GM12878 (cell line): ENCODE results near the gene ARL14EP. TPM values are rescaled to one million over a fixed set of nuclear protein-coding genes. Genes with fewer than 3 reads are reported as not detected.

ENCODE experiments used
- BCL11A ChIP-seq: IDR thresholded peaks from 2 replicates; pipeline ENCODE4 v1.6.1; 2011; ENCODE audit warnings: low read depth, low read length
- BRCA1 ChIP-seq: IDR thresholded peaks from 2 replicates; pipeline ENCODE4 v1.6.1; 2011; ENCODE audit warnings: low read depth, low read length, improper control_type of control experiment
- CBFB ChIP-seq: IDR thresholded peaks from 2 replicates; pipeline ENCODE4 v1.6.1; 2016; ENCODE audit warnings: antibody characterized with exemption, low read depth
- CBX5 ChIP-seq: sonication (generic); IDR thresholded peaks from 2 replicates; pipeline ENCODE4 v1.6.1; 2016; ENCODE audit warnings: low read depth, moderate library complexity, mild to moderate bottlenecking, inconsistent platforms
- CHD2 ChIP-seq: IDR thresholded peaks from 2 replicates; pipeline ENCODE4 v1.6.1; 2011; ENCODE audit warnings: low read depth, low read length, improper control_type of control experiment, borderline replicate concordance
- CREB1 ChIP-seq: IDR thresholded peaks from 2 replicates; pipeline ENCODE4 v1.6.1; 2012; ENCODE audit warnings: low read depth, mild to moderate bottlenecking, inconsistent platforms
- CTCF ChIP-seq, 3 experiments: IDR thresholded peaks in 2 of 3; conservative IDR thresholded peaks in 1 of 3; 2 replicates each; pipeline ENCODE4 v1.5.1; 2011; ENCODE audit warnings: low read depth in 3 of 3, low read length in 3 of 3, mild to moderate bottlenecking in 3 of 3, control low read depth in 2 of 3, moderate library complexity in 2 of 3, inconsistent platforms in 1 of 3, mixed read lengths in 1 of 3; ENCODE audit not compliant: control insufficient read depth in 2 of 3, insufficient read depth in 1 of 3; ENCODE audit errors: extremely low read depth in 1 of 3
- DPF2 ChIP-seq: fragments of 450-650 bp; IDR thresholded peaks from 2 replicates; pipeline ENCODE4 v1.6.1; 2017; ENCODE audit warnings: mild to moderate bottlenecking
- EZH2 ChIP-seq: IDR thresholded peaks from 2 replicates; pipeline ENCODE4 v1.6.1; 2012; ENCODE audit warnings: low read depth, mild to moderate bottlenecking, control low read depth, inconsistent platforms, low read length, borderline replicate concordance; ENCODE audit not compliant: control insufficient read depth
- FOXK2 ChIP-seq: fragments of 450-650 bp; IDR thresholded peaks from 2 replicates; pipeline ENCODE4 v1.6.1; 2017; ENCODE audit warnings: mild to moderate bottlenecking, moderate library complexity
- HDAC6 ChIP-seq: fragments of 200-600 bp; sonication (generic); IDR thresholded peaks from one replicate; pipeline ENCODE4 v1.8.0; 2017; ENCODE audit warnings: antibody characterized with exemption; ENCODE audit not compliant: unreplicated experiment
- MEF2A ChIP-seq: IDR thresholded peaks from 2 replicates; pipeline ENCODE4 v1.6.1; 2011; ENCODE audit warnings: low read depth, mild to moderate bottlenecking, low read length, moderate library complexity; ENCODE audit not compliant: insufficient read depth
- NFXL1 ChIP-seq: fragments of 450-650 bp; IDR thresholded peaks from 2 replicates; pipeline ENCODE4 v1.6.1; 2017; ENCODE audit warnings: antibody characterized with exemption, mild to moderate bottlenecking, borderline replicate concordance
- NRF1 ChIP-seq: conservative IDR thresholded peaks from 2 replicates; pipeline ENCODE4 v1.6.1; 2011; ENCODE audit warnings: mild to moderate bottlenecking, low read depth, low read length, improper control_type of control experiment
- PML ChIP-seq: IDR thresholded peaks from 2 replicates; pipeline ENCODE4 v1.6.1; 2012; ENCODE audit warnings: low read length, inconsistent platforms
- POLR2AphosphoS5 ChIP-seq: IDR thresholded peaks from 2 replicates; pipeline ENCODE4 v1.6.1; 2011; ENCODE audit warnings: mild to moderate bottlenecking, low read length, inconsistent platforms
- RAD21 ChIP-seq: IDR thresholded peaks from 2 replicates; pipeline ENCODE4 v1.6.1; 2011; ENCODE audit warnings: mild to moderate bottlenecking, low read depth, low read length, moderate library complexity; ENCODE audit not compliant: insufficient read depth
- RELA ChIP-seq: fragments of 450-650 bp; IDR thresholded peaks from 2 replicates; pipeline ENCODE4 v1.8.0; 2014; ENCODE audit warnings: borderline replicate concordance; ENCODE audit not compliant: partially characterized antibody
- ZBTB4 ChIP-seq: fragments of 450-650 bp; formaldehyde crosslinking; IDR thresholded peaks from 2 replicates; pipeline ENCODE4 v1.4.0; 2022; ENCODE audit warnings: mild to moderate bottlenecking, moderate library complexity
- ZNF622 ChIP-seq: fragments of 450-650 bp; IDR thresholded peaks from 2 replicates; pipeline ENCODE4 v1.6.1; 2017; ENCODE audit warnings: mild to moderate bottlenecking, inconsistent platforms
- polyA plus RNA-seq, 11 experiments: library from polyadenylated mRNA; depleted of rRNA in 4 of 11; unstranded in 6 of 11; stranded (reverse) in 5 of 11; fragments of >200 nt; fragmentation: Nextera tagmentation in 4 of 11; fragmentation: Illumina TruSeq in 1 of 11; extraction: Ambion mirVana in 4 of 11; extraction: Trizol in 1 of 11; gene quantifications; 1 replicate in 1 of 11; 2 replicates in 10 of 11; pipeline versions ENCODE4 v1.2.1 to v1.2.3, GENCODE V29; 2011 to 2016; ENCODE audit warnings: inconsistent platforms in 2 of 11, missing spikeins in 2 of 11, low read depth in 1 of 11
- total RNA-seq, 4 experiments: library from RNA; depleted of rRNA in 3 of 4; stranded (reverse); fragments of >200 nt in 3 of 4; fragmentation: Illumina TruSeq in 1 of 4; extraction: Trizol in 1 of 4; gene quantifications; 2 replicates each; pipeline versions ENCODE4 v1.2.1 to v1.2.3, GENCODE V29; 2013 to 2021
- TF ChIP-seq, protein P1 (sequence below): fragments of 450-650 bp; IDR thresholded peaks from 2 replicates; pipeline ENCODE4 v1.6.1; 2017; ENCODE audit warnings: mild to moderate bottlenecking, moderate library complexity
- TF ChIP-seq, protein P2 (sequence below): IDR thresholded peaks from 2 replicates; pipeline ENCODE4 v1.6.1; 2011; ENCODE audit warnings: borderline replicate concordance, low read depth, mild to moderate bottlenecking, moderate library complexity, mixed read lengths, low read length; ENCODE audit not compliant: insufficient read depth; ENCODE audit errors: extremely low read length

Gene ARL14EP
- total and polyA plus RNA-seq, 10 of the 15 experiments (the other 5 are each of a cell fraction or from before 2014, with no cell fraction given): 18.1 to 59.8 (median 42.8) TPM

DNA sequence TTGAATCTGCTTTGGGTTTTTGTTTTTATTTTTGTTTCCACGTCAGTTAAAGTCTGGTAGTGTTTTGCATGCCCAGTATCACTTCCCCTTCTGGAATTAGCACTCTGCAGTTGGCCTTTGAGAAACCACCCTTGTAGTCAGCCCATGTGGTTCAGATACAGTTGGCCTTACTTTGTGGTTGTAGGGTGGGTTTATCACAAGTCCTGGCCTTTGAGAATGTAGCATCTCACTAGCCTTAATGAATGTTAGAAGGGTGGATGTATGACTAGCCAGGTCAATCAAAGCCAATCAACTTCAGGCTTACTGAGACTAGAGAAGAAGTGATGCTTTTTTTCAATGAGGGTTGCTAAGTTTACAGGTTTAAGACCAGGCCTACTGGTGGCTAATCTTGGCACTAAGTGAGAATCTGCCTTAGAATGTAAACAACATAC is 19.8 kb downstream of the ARL14EP start (continued):
- TF ChIP-seq ZBTB4 (CRISPR knock-in tag): no peak
- no peak for TF ChIP-seq CTCF (IDR thresholded peaks at IDR 0.05 in 2 of 3, conservative IDR thresholded peaks at IDR 0.05 in 1 of 3; ENCODE audit: control insufficient read depth in 2 of 3, extremely low read depth in 1 of 3, insufficient read depth in 1 of 3, low read depth in 3 of 3, low read length in 3 of 3)
- peak; percentile 91 for TF ChIP-seq MEF2A
- 0 out of 2 replicates have a peak, but pooled peaks have one; percentile 11 for TF ChIP-seq RAD21
- TF ChIP-seq DPF2: peak; percentile 98
- no peak for TF ChIP-seq ZNF622
- no peak for TF ChIP-seq NRF1
- TF ChIP-seq POLR2AphosphoS5: peak; percentile 59
- peak; percentile 57 for TF ChIP-seq CREB1
- TF ChIP-seq HDAC6: no peak
- TF ChIP-seq CHD2: peak; percentile 86; the same call in 1 of the 2 replicates
- TF ChIP-seq PML: peak; percentile 52; the same call in 1 of the 2 replicates
- TF ChIP-seq FOXK2: no peak
- peak; percentile 96 for TF ChIP-seq BCL11A
- no peak for TF ChIP-seq EZH2
- no peak for TF ChIP-seq BRCA1
- TF ChIP-seq, protein P1, sequence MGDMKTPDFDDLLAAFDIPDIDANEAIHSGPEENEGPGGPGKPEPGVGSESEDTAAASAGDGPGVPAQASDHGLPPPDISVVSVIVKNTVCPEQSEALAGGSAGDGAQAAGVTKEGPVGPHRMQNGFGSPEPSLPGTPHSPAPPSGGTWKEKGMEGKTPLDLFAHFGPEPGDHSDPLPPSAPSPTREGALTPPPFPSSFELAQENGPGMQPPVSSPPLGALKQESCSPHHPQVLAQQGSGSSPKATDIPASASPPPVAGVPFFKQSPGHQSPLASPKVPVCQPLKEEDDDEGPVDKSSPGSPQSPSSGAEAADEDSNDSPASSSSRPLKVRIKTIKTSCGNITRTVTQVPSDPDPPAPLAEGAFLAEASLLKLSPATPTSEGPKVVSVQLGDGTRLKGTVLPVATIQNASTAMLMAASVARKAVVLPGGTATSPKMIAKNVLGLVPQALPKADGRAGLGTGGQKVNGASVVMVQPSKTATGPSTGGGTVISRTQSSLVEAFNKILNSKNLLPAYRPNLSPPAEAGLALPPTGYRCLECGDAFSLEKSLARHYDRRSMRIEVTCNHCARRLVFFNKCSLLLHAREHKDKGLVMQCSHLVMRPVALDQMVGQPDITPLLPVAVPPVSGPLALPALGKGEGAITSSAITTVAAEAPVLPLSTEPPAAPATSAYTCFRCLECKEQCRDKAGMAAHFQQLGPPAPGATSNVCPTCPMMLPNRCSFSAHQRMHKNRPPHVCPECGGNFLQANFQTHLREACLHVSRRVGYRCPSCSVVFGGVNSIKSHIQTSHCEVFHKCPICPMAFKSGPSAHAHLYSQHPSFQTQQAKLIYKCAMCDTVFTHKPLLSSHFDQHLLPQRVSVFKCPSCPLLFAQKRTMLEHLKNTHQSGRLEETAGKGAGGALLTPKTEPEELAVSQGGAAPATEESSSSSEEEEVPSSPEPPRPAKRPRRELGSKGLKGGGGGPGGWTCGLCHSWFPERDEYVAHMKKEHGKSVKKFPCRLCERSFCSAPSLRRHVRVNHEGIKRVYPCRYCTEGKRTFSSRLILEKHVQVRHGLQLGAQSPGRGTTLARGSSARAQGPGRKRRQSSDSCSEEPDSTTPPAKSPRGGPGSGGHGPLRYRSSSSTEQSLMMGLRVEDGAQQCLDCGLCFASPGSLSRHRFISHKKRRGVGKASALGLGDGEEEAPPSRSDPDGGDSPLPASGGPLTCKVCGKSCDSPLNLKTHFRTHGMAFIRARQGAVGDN: peak; percentile 96
- TF ChIP-seq CBX5: no peak
- peak; percentile 94 for TF ChIP-seq CBFB
- TF ChIP-seq, protein P2, sequence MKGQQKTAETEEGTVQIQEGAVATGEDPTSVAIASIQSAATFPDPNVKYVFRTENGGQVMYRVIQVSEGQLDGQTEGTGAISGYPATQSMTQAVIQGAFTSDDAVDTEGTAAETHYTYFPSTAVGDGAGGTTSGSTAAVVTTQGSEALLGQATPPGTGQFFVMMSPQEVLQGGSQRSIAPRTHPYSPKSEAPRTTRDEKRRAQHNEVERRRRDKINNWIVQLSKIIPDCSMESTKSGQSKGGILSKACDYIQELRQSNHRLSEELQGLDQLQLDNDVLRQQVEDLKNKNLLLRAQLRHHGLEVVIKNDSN: no peak
- no peak for TF ChIP-seq NFXL1
- no peak for TF ChIP-seq RELA
